Neural progenitor cell (in vitro differentiated cells): ENCODE measurements around the gene C10orf67. TPM values are rescaled to one million over a fixed set of nuclear protein-coding genes. Genes with fewer than 3 reads are reported as not detected.

ENCODE experiments used
- DNase-seq: peaks from one replicate; pipeline ENCODE4 v3.0.0-alpha.2; 2016; ENCODE audit warnings: low spot score
- H2AFZ ChIP-seq: fragments of 200-600 bp; sonication (generic); replicated peaks from 2 replicates; pipeline ENCODE4 v1.6.1; 2016; ENCODE audit warnings: antibody characterized with exemption
- H3F3A ChIP-seq: fragments of 200-600 bp; sonication (generic); 2 replicates; pipeline ENCODE4 v1.6.1; 2016; ENCODE audit warnings: antibody characterized with exemption, low read depth
- H3K27ac ChIP-seq: fragments of 200-600 bp; sonication (generic); 2 replicates; pipeline ENCODE4 v1.5.1; 2016; ENCODE audit warnings: mild to moderate bottlenecking
- H3K27me3 ChIP-seq: fragments of 200-600 bp; sonication (generic); 2 replicates; pipeline ENCODE4 v1.6.1; 2016; ENCODE audit warnings: mild to moderate bottlenecking, moderate library complexity
- H3K36me3 ChIP-seq: fragments of 200-600 bp; sonication (generic); 2 replicates; pipeline ENCODE4 v1.5.1; 2016
- H3K4me1 ChIP-seq: fragments of 200-600 bp; sonication (generic); 2 replicates; pipeline ENCODE4 v1.6.1; 2016; ENCODE audit warnings: mixed run types
- H3K4me2 ChIP-seq: fragments of 200-600 bp; sonication (generic); 2 replicates; pipeline ENCODE4 v1.6.1; 2016
- H3K4me3 ChIP-seq: fragments of 200-600 bp; sonication (generic); 2 replicates; pipeline ENCODE4 v1.5.1; 2016
- H3K79me2 ChIP-seq: fragments of 200-600 bp; sonication (generic); 2 replicates; pipeline ENCODE4 v1.6.1; 2016; ENCODE audit warnings: low read depth
- H3K9ac ChIP-seq: fragments of 200-600 bp; sonication (generic); 2 replicates; pipeline ENCODE4 v1.6.1; 2016
- H3K9me3 ChIP-seq: fragments of 200-600 bp; sonication (generic); 2 replicates; pipeline ENCODE4 v1.5.1; 2016; ENCODE audit warnings: low read depth
- H4K20me1 ChIP-seq: fragments of 200-600 bp; sonication (generic); 2 replicates; pipeline ENCODE4 v1.6.1; 2016; ENCODE audit warnings: low read depth
- H3K27ac Mint-ChIP-seq: 3 replicates; pipeline ENCODE4 v1.8.0; 2021; ENCODE audit warnings: mixed read lengths
- H3K27me3 Mint-ChIP-seq: 2 replicates; pipeline ENCODE4 v1.8.0; 2022; ENCODE audit warnings: low read depth, mild to moderate bottlenecking, inconsistent platforms, moderate library complexity, mixed read lengths; ENCODE audit not compliant: insufficient read depth
- H3K36me3 Mint-ChIP-seq: 3 replicates; pipeline ENCODE4 v1.8.0; 2021; ENCODE audit warnings: mixed read lengths
- H3K4me1 Mint-ChIP-seq: 3 replicates; pipeline ENCODE4 v1.8.0; 2021; ENCODE audit warnings: mixed read lengths
- H3K4me3 Mint-ChIP-seq: 3 replicates; pipeline ENCODE4 v1.8.0; 2021; ENCODE audit warnings: mild to moderate bottlenecking, moderate library complexity, mixed read lengths
- H3K9me3 Mint-ChIP-seq: 3 replicates; pipeline ENCODE4 v1.8.0; 2020; ENCODE audit warnings: mixed read lengths
- CTCF ChIP-seq: fragments of 200-600 bp; sonication (generic); IDR thresholded peaks from 2 replicates; pipeline ENCODE4 v1.5.1; 2017; ENCODE audit warnings: antibody characterized with exemption, mild to moderate bottlenecking
- EZH2 ChIP-seq: fragments of 200-600 bp; sonication (generic); IDR thresholded peaks from 2 replicates; pipeline ENCODE4 v1.6.1; 2017; ENCODE audit warnings: antibody characterized with exemption, mild to moderate bottlenecking, moderate library complexity
- EZH2phosphoT487 ChIP-seq: fragments of 200-600 bp; sonication (generic); IDR thresholded peaks from 2 replicates; pipeline ENCODE4 v1.6.1; 2017; ENCODE audit warnings: antibody characterized with exemption
- total RNA-seq: library from RNA; depleted of rRNA; stranded (reverse); fragments of >200 nt; gene quantifications from 2 replicates; pipeline ENCODE4 v1.2.3, GENCODE V29; 2015; ENCODE audit warnings: low replicate concordance

The C10orf67 gene
- total RNA-seq, 1 donor from 2014 or later: not detected

- H3K27me3 ChIP-seq: peaks cover 100% of the 10 kb centered on the region
These were observed 158.4 kb downstream of the C10orf67 start for GRCh38 chr10:23186178-23186577.

GRCh38 chr10:23174977-23175512 lies 169.6 kb downstream of the C10orf67 start:
- H3K4me3 ChIP-seq: no peak overlapping the region
- H3K9ac ChIP-seq: no peak overlapping the region
- no peak overlapping the region for H3K4me3 Mint-ChIP-seq
- no peaks in the 10 kb centered on the region for H3K36me3 ChIP-seq
- peaks cover 14% of the 10 kb centered on the region for H3K4me1 Mint-ChIP-seq
- no peak overlapping the region for H3K27ac ChIP-seq
- H3K36me3 Mint-ChIP-seq: no peaks in the 10 kb centered on the region
- TF ChIP-seq CTCF (no peak), EZH2phosphoT487 (peak; percentile 19)
- no peak for DNase-seq
- peak overlapping the region; percentile 78 for H3K4me2 ChIP-seq
- no peaks in the 10 kb centered on the region for H3K79me2 ChIP-seq
- H2AFZ ChIP-seq: no peak overlapping the region
- H3K9me3 Mint-ChIP-seq: no peaks in the 10 kb centered on the region
- peaks cover 14% of the 10 kb centered on the region for H3K4me1 ChIP-seq
- H3K9me3 ChIP-seq: no peaks in the 10 kb centered on the region
- peaks cover 79% of the 10 kb centered on the region for H4K20me1 ChIP-seq
- no peak overlapping the region for H3K27ac Mint-ChIP-seq
- peaks cover 21% of the 10 kb centered on the region for H3F3A ChIP-seq
- peaks cover 84% of the 10 kb centered on the region for H3K27me3 Mint-ChIP-seq
- H3K27me3 ChIP-seq: peaks cover 100% of the 10 kb centered on the region

More at GRCh38 chr10:23186178-23186577, 158.4 kb downstream of the C10orf67 start:
- Mint-ChIP-seq H3K4me1 (peaks cover 11% of the 10 kb centered on the region), H3K27me3 (peaks cover 65% of the 10 kb centered on the region), H3K9me3 (no peaks in the 10 kb centered on the region), H3K4me3 (no peak overlapping the region), H3K27ac (no peak overlapping the region), H3K36me3 (no peaks in the 10 kb centered on the region)
- no peak for TF ChIP-seq CTCF
- TF ChIP-seq EZH2: peak; percentile 8
- Histone ChIP-seq H3K4me1 (peaks cover 6% of the 10 kb centered on the region), H3K9me3 (no peaks in the 10 kb centered on the region), H3K4me3 (no peak overlapping the region), H3K79me2 (no peaks in the 10 kb centered on the region), H2AFZ (no peak overlapping the region), H4K20me1 (peaks cover 31% of the 10 kb centered on the region), H3K9ac (no peak overlapping the region), H3K27ac (no peak overlapping the region), H3K36me3 (no peaks in the 10 kb centered on the region), H3F3A (peaks cover 11% of the 10 kb centered on the region), H3K4me2 (no peak overlapping the region)
- DNase-seq: no peak

GRCh38 chr10:23174074-23174976 lies 170.3 kb downstream of the C10orf67 start:
- Histone ChIP-seq H3K27ac (no peak overlapping the region), H3K4me2 (peak overlapping the region; percentile 78), H3K9ac (no peak overlapping the region), H3K4me1 (peaks cover 14% of the 10 kb centered on the region), H3K9me3 (no peaks in the 10 kb centered on the region), H3K79me2 (no peaks in the 10 kb centered on the region), H3F3A (peaks cover 21% of the 10 kb centered on the region), H3K36me3 (no peaks in the 10 kb centered on the region), H3K27me3 (peaks cover 100% of the 10 kb centered on the region), H3K4me3 (peak overlapping the region; percentile 36), H4K20me1 (peaks cover 84% of the 10 kb centered on the region), H2AFZ (no peak overlapping the region)
- Mint-ChIP-seq H3K27ac (no peak overlapping the region), H3K9me3 (peaks cover 2% of the 10 kb centered on the region), H3K27me3 (peaks cover 82% of the 10 kb centered on the region), H3K36me3 (no peaks in the 10 kb centered on the region), H3K4me1 (peaks cover 14% of the 10 kb centered on the region), H3K4me3 (peak overlapping the region; percentile 72)
- peak; percentile 46 for DNase-seq
- peak; percentile 88 for TF ChIP-seq EZH2phosphoT487
- peak; percentile 86 for TF ChIP-seq EZH2
- no peak for TF ChIP-seq CTCF
